Epidermal melanocyte (primary cell): ENCODE measurements around the gene MPZL1.
A peak's percentile ranks its signal among the peaks of the same experiment; 100 is the strongest.

Experiments used
- DNase-seq: peaks from one replicate; pipeline ENCODE4 v3.0.0; 2011; ENCODE audit warnings: low spot score; ENCODE audit not compliant: insufficient read length

MPZL1 gene

GRCh38 chr1:167749741-167750140, 28.0 kb downstream of the MPZL1 start:
- no peak for DNase-seq

GRCh38 chr1:167750641-167751040, 28.9 kb downstream of the MPZL1 start:
- DNase-seq = no peak

- no peak for DNase-seq
Measured at GRCh38 chr1:167751676-167752075, 29.9 kb downstream of the MPZL1 start.

GRCh38 chr1:167752219-167752985, 30.6 kb downstream of the MPZL1 start:
- no peak for DNase-seq

- DNase-seq = no peak
Measured at GRCh38 chr1:167755654-167756053, 33.9 kb downstream of the MPZL1 start.

GRCh38 chr1:167756730-167757405, 35.1 kb downstream of the MPZL1 start:
- DNase-seq = no peak

- no peak for DNase-seq
Measured at GRCh38 chr1:167757433-167758309, 35.9 kb downstream of the MPZL1 start.

- no peak for DNase-seq
Measured at GRCh38 chr1:167761400-167761799, 39.6 kb downstream of the MPZL1 start.

- no peak for DNase-seq
Measured at GRCh38 chr1:167762061-167762746, 40.4 kb downstream of the MPZL1 start.

- DNase-seq = no peak
Measured at GRCh38 chr1:167763525-167764220, 41.9 kb downstream of the MPZL1 start.

- no peak for DNase-seq
Measured at GRCh38 chr1:167764458-167765330, 42.9 kb downstream of the MPZL1 start.

- DNase-seq = no peak
Measured at GRCh38 chr1:167765496-167765895, 43.7 kb downstream of the MPZL1 start.

GRCh38 chr1:167766538-167766937, 44.8 kb downstream of the MPZL1 start:
- DNase-seq = no peak

- DNase-seq = no peak
Measured at GRCh38 chr1:167767761-167768160, 46.0 kb downstream of the MPZL1 start.

GRCh38 chr1:167770127-167770526, 48.3 kb downstream of the MPZL1 start:
- DNase-seq = no peak

GRCh38 chr1:167772436-167772835, 50.7 kb downstream of the MPZL1 start:
- DNase-seq = no peak

- no peak for DNase-seq
Measured at GRCh38 chr1:167773516-167773915, 51.7 kb downstream of the MPZL1 start.

- no peak for DNase-seq
Measured at GRCh38 chr1:167774710-167775109, 52.9 kb downstream of the MPZL1 start.

GRCh38 chr1:167775178-167775577, 53.4 kb downstream of the MPZL1 start:
- DNase-seq = peak; percentile 14

GRCh38 chr1:167776151-167776550, 54.4 kb downstream of the MPZL1 start:
- peak; percentile 53 for DNase-seq
